Stimulated activated CD4-positive, alpha-beta T cell treated with anti-CD3 and anti-CD28 coated beads, Interleukin-2, amount 100 ng/mL, for 48 hours (primary cell): ENCODE results near the gene CYYR1.

ENCODE experiments used
- DNase-seq, 2 donors: peaks; one replicate each; pipeline ENCODE4 v3.0.0-alpha.2; 2020

CYYR1 gene

GRCh38 chr21:26572702-26573381 lies at the start of gene CYYR1:
Gene CYYR1, minus strand, starts transcription at chr21:26573286. Its CDS starts 346 bp downstream, at chr21:26572940.
- DNase-seq: no peak

DNA sequence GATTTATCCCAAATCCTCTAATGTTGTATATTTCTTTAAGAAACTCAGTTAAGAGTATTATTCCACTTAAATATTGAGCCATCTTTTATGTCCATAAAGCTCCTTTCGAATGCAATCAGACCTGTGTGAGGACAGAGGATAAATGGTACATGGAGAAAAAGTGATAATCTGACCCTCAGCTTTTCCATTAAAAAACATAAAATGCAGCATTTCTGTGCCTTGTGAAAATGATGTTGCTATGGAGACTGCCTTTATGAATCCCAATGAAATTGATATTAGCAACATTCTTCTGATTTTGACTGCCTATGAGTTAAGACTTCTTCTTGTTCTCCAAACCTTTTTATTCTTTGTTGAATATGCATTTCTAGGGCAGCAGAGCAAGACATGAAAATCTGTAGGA lies 44.1 kb upstream of the CYYR1 start:
- no peak for DNase-seq

GRCh38 chr21:26614251-26614650 lies 41.2 kb upstream of the CYYR1 start:
- no peak for DNase-seq

DNA sequence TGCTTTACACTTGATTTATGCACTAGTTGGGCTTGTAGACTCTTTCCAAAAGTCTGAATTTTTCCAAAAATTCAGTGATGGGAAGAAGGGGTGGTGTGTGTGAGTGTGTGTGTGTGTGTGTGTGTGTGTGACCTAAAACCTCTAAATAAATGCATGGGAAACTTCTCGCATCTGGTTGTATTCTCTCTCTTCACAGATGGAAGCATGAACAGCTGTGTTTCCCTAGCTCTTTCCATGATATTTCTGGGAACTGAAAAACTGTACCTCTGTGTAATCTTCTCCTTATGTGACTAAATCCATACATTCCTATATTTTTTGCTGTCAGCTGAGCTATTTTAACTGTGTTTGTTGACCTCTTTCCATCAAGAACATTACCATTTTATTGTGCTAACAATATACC lies 26.2 kb upstream of the CYYR1 start:
- DNase-seq: no peak

GRCh38 chr21:26597981-26598380 lies 24.9 kb upstream of the CYYR1 start:
- no peak for DNase-seq

DNA sequence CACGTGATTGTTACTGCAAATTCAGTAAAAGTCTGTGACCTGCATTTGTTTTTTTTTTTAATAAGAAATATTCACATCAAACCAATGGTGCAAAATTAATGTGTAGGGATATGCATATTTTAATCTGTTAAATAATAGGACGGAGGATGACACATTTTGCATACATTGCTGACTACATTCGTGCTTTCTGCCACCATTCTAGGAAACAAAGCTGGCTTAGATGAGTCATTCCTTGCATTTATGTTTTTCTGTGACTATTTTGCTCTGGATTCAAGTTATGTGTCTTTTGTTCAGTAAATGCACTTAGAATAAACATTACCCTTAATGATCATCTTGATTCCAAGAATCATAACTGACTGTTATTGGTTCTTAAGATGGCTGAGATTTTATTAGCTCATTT lies 23.9 kb upstream of the CYYR1 start:
- no peak for DNase-seq

- no peak for DNase-seq
Measured at GRCh38 chr21:26595971-26596370, 22.9 kb upstream of the CYYR1 start.

GRCh38 chr21:26593800-26594199 lies 20.7 kb upstream of the CYYR1 start:
- DNase-seq: no peak

GRCh38 chr21:26591543-26591942 lies 18.5 kb upstream of the CYYR1 start:
- DNase-seq: no peak

DNA sequence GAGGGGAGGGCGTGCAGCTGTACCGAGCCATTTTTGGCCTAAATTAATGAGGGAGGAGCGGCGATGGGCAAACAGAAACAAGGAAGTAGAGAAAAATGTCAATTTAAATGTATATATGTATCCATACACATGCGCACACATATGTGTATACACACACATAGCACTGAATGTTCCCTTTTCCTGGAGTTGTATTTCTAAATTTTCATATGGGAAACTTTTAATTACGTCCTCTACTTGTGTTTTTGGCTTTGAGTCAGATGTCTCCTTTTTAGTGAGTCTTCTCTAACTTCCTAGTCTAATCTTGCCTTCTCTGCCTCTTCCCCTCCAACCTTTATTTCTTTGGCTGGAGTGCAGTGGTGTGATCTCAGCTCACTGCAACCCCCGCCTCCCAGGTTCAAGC lies 15.4 kb upstream of the CYYR1 start:
- no peak for DNase-seq

GRCh38 chr21:26587736-26588201 lies 14.7 kb upstream of the CYYR1 start:
- no peak for DNase-seq

- DNase-seq: no peak
Measured at GRCh38 chr21:26583769-26584168, 10.7 kb upstream of the CYYR1 start.

DNA sequence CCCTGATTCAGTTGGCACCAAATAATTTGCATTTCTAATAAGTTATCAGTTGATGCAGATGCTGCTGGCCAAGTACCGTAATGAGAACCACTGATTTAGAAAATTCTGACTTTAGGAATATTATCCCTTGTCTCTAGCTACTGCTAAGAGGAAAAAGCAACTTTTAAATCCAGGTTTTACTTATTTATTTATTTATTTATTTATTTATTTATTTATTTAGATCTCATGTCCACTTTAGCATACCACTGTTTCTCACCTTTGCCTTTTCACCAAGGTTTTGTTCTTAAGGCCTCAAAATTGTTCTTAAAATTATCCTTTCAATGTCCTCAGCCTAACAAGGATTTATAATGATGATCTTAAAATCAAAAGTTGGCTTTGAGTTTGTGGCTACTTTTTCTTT lies 8.7 kb upstream of the CYYR1 start:
- no peak for DNase-seq

DNA sequence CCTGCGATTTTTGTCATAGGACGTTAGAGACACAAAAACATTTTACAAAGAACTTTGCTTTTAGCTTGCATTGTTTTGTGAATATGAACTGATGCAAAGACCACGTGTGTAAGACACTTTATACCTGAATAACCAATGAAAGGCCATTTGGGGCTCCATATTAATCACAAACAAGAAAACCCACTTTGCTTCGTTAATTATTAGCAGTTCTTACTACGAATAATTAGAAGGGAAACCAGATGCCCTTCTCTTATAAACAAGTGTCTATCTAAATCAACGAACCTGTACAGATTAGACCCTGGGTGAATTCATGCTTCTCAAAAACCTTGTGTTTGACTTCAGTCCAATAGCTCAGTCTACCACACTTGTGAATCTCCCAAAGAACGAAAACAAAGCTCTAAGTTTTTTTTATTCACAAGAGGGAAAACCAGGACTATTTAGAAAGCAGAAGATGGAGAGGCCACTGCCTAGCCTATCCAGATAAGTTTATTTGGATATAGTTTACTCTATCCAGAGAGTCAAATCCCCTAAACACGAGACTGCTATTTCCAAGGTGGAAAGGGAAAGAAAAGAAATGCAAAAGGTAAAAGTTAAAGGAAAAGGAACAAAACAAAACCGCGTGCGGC lies 897 bp downstream of the CYYR1 start:
- DNase-seq: no peak

- DNase-seq: no peak
Measured at GRCh38 chr21:26570203-26570602, 2.9 kb downstream of the CYYR1 start.

DNA sequence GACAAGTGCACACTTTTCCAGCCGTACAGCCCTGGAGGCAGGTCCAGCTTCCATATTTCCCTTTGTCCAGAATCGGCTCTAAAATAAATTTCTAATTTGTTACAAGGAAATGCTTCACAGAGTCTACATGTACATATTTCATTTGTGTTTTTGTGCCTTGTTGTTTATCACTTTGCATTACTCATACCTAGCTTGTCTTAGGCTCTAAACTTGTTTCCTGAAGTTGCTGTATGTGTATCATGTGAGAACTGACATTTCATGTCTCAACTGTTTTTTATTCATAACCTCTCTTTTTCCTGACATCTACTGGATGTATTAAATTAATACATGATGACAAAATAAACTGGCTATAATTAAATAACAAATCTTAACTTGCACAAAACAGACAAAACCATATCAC lies 7.5 kb downstream of the CYYR1 start:
- no peak for DNase-seq

DNA sequence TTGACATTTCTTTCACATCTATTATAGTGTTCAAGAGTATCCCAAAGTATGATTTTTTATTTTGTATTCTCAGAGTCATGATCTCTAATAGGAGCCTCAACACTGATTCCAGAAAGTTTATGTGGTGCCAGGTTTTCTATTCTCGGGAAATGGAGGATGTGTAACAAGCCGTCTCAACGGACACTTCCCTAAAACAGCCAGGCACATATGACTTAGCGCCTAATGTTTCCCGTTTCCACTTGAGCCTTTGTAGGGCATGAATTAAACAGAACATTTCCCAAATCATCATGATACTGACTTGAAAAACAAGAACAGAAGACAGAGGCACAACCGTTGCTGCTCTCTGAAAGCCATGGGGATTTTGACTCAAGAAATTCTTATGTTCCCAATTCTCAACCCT lies 8.0 kb downstream of the CYYR1 start:
- DNase-seq: no peak

DNA sequence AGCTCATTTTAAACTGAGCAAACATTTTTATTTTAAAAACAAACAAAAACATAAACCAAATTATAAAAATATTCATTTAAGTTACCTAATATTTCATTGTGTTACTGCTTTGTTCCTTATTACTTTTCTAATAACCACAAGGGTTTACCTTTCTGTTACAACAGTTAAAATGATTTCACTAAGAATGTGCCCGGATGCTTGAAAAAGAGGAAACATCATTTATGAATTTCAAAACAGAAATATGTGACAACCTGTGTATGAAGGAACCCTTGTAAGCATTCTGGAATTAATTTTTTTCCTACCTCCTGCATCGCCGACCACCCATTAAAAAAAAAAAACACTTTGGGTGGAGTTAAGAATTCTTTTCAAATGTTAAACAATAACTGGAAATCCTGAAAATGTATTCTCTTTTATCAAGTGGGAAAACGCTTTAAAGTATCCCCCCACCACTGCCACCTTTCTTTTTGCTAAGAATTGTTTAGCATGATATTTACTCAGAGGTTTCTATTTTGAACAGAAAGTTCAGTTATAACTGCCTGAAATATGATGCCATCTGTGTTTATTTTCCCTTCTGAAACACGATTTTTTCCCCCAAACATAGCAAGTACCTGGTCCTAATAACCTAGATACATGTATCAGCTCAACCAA lies 9.1 kb downstream of the CYYR1 start:
- no peak for DNase-seq

DNA sequence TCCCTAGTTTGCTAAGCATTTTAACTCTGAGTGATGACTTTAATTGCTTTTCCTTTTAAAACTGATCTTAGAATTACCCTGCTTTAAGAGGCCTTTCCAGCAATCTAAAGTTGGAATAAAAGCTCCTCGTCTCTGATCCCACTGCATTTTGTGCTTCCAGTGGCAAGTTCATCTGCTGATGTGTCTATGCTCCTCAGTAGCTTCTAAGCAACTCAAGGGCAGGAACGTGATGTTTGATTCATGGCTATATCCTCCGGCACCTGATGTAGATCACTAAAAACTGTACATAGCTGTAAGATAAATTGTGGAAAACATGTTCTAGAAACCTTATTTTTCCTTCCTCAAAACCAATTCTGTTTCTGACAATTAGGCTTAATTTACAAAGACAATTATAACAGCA lies 12.5 kb downstream of the CYYR1 start:
- DNase-seq: no peak

DNA sequence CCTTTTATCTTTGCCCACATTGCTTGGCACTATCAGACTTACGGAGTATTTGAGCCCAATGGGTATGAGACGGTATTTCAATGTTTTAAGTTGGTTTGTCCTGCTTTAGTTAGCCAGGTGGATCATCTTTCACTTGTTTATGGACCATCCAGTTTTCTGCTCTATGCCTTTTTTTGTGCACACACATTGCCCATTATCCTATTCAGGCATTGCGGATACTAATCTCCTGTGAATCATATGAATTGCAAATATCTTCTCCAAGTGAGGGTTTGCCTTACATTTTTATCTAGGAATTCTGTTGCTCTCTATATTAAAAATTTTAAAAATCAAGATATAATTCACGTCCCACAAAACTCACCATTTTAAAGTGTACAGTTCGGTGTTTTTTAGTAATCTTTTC lies 14.0 kb downstream of the CYYR1 start:
- DNase-seq: no peak

GRCh38 chr21:26557106-26557505 lies 16.0 kb downstream of the CYYR1 start:
- no peak for DNase-seq

DNA sequence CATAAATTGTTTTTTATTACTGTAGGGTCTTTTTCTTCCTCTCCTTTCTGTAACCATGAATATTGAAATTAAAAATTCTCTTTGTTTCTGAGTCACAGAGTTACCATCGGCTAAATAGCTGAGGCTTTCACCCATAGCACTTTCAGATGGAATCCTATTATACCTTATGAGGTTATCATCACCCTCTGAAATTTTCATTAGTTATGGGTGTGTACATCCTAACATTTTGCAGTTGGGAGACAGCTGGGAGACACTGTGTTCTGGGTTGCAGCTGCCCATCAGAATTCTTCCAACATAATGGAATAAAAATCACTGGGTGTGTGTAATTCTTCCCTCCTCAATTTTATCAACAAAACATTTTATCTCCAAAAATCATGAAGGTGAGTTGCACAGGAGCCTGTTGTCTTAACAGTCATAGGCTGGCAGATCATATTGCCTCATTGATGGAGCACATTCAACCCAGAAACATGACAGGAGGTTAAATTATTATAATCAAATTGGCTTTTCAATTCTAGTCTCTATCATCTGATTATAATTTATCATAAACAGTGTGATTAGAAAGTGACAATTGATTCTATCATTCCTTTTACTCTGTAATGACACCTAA lies 17.4 kb downstream of the CYYR1 start:
- DNase-seq: no peak

DNA sequence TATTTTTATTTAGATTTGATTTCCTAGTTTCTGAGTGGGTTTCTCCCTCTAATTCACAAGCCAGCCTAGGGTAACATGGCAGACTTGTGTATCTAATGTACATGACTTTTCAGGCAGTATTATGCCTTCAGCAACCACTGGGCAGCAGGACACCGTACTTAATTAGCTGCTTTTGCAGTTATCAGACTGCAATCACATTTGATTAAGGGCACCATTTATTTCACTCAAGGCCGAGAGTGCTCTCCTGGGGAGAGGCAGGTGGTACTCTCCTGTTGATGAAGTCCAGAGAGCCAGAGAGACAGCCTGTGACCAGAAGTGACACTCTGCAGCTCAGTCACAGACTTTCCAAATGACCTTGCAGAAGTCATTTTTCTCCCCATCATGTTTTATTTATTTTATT lies 18.7 kb downstream of the CYYR1 start:
- no peak for DNase-seq

GRCh38 chr21:26553898-26554297 lies 19.2 kb downstream of the CYYR1 start:
- no peak for DNase-seq
